A673 (cell line): ENCODE results near the gene INTS1. TPM values are rescaled to one million over a fixed set of nuclear protein-coding genes. Genes with fewer than 3 reads are reported as not detected.

Experiments
- BruUV-seq: library from RNA; stranded (reverse); fragments of 400-500 nt; replicated peaks from 2 replicates; lab custom pipeline; 2021; lab: Mats Ljungman, UMichigan
- CTCF ChIA-PET: fragments of 300-600 bp; sonication (Branson Sonifier 250); formaldehyde crosslinking; loops from one replicate; lab custom pipeline; 2022; ENCODE audit warnings: antibody characterized with exemption; lab: Charles Lee
- POLR2A ChIA-PET: fragments of 300-600 bp; sonication (Branson Sonifier 250); formaldehyde crosslinking; loops from one replicate; lab custom pipeline; 2022; ENCODE audit warnings: antibody characterized with exemption; ENCODE audit not compliant: low non-redundant PET; lab: Charles Lee
- DNase-seq: peaks from one replicate; pipeline ENCODE4 v3.0.0-alpha.2; 2015; ENCODE audit warnings: low spot score
- H3K27ac ChIP-seq: fragments of 200-600 bp; sonication (generic); 2 replicates; pipeline ENCODE4 v1.5.1; 2016; ENCODE audit warnings: mixed run types, low read depth, mild to moderate bottlenecking, mixed read lengths, antibody characterized with exemption, low read length; ENCODE audit not compliant: poor library complexity, severe bottlenecking
- H3K27me3 ChIP-seq: fragments of 200-600 bp; sonication (generic); replicated peaks from 2 replicates; pipeline ENCODE4 v1.6.1; 2017; ENCODE audit warnings: mixed run types, low read depth, mild to moderate bottlenecking, mixed read lengths, antibody characterized with exemption, low read length; ENCODE audit not compliant: insufficient read depth, poor library complexity
- H3K36me3 ChIP-seq: fragments of 200-600 bp; sonication (generic); 2 replicates; pipeline ENCODE4 v1.6.1; 2016; ENCODE audit warnings: mixed run types, mild to moderate bottlenecking, mixed read lengths, antibody characterized with exemption, low read length; ENCODE audit not compliant: insufficient read depth, poor library complexity, severe bottlenecking
- H3K4me1 ChIP-seq: fragments of 200-600 bp; sonication (generic); 2 replicates; pipeline ENCODE4 v1.6.1; 2017; ENCODE audit warnings: mixed run types, mild to moderate bottlenecking, mixed read lengths, antibody characterized with exemption, low read length; ENCODE audit not compliant: insufficient read depth, poor library complexity, severe bottlenecking
- H3K4me3 ChIP-seq: fragments of 200-600 bp; sonication (generic); 2 replicates; pipeline ENCODE4 v1.5.1; 2016; ENCODE audit warnings: low read depth, mixed run types, mild to moderate bottlenecking, mixed read lengths, low read length; ENCODE audit not compliant: poor library complexity, severe bottlenecking
- H3K9me3 ChIP-seq: fragments of 200-600 bp; sonication (generic); 2 replicates; pipeline ENCODE4 v1.6.1; 2016; ENCODE audit warnings: mixed run types, low read depth, mild to moderate bottlenecking, mixed read lengths, antibody characterized with exemption, low read length; ENCODE audit not compliant: poor library complexity, severe bottlenecking
- CTCF ChIP-seq: fragments of 300-800, 200-600 bp; sonication (generic); conservative IDR thresholded peaks from 2 replicates; pipeline ENCODE4 v1.5.1; 2017; ENCODE audit warnings: low read depth, mild to moderate bottlenecking, antibody characterized with exemption, low read length, moderate library complexity, mixed read lengths
- EZH2 ChIP-seq: fragments of 200-600 bp; sonication (generic); IDR thresholded peaks from 2 replicates; pipeline ENCODE4 v1.6.1; 2017; ENCODE audit warnings: borderline replicate concordance, low read depth, mild to moderate bottlenecking, mixed read lengths, antibody characterized with exemption, low read length; ENCODE audit not compliant: poor library complexity, severe bottlenecking
- intact Hi-C: fragments of 100-400 bp; cut with micrococcal nuclease; formaldehyde crosslinking; loops from one replicate; pipeline ENCODE4 v1.10.0; 2022; ENCODE audit not compliant: unreplicated experiment
- total RNA-seq: library from RNA; stranded (reverse); gene quantifications from 2 replicates; pipeline ENCODE4 v1.2.3, GENCODE V29; 2021

INTS1 gene
- total RNA-seq, 1 experiment from 2014 or later = 129 TPM

DNA sequence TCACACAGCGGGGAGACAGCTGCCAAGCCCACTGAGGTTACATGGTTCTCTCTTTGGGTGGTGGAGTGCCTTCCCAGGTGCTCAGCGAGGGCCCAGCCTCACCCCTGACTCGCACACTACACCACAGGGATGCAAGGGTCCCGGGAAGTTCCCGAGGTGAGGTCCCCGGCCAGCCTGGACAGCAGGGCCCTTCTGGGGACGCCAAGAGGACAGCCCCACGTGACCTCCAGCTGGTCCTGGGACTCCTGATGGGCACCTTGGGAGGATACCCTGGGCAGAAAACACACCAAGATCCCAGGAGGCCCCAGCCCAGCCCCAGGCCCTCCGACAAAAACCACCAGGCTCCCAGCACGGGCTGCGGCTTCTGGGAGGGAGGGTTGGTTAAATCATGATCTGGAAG is 53.2 kb downstream of the INTS1 start:
- no peak for DNase-seq
- Histone ChIP-seq H3K4me1 (peaks cover 12% of the 10 kb centered on the region), H3K4me3 (no peak overlapping the region), H3K27ac (no peak overlapping the region), H3K27me3 (no peaks in the 10 kb centered on the region), H3K36me3 (no peaks in the 10 kb centered on the region), H3K9me3 (no peaks in the 10 kb centered on the region)
- BruUV-seq = no TSS peak
- TF ChIP-seq CTCF (no peak), EZH2 (no peak)
- intact Hi-C loops = no loop called here
- CTCF ChIA-PET = no interaction called here
- POLR2A ChIA-PET = no interaction called here

GRCh38 chr7:1450431-1450830 is 53.8 kb downstream of the INTS1 start:
- POLR2A ChIA-PET = no interaction called here
- no TSS peak for BruUV-seq
- TF ChIP-seq EZH2 (no peak), CTCF (no peak)
- Histone ChIP-seq H3K4me3 (no peak overlapping the region), H3K36me3 (no peaks in the 10 kb centered on the region), H3K4me1 (peaks cover 12% of the 10 kb centered on the region), H3K9me3 (no peaks in the 10 kb centered on the region), H3K27me3 (no peaks in the 10 kb centered on the region), H3K27ac (no peak overlapping the region)
- CTCF ChIA-PET = no interaction called here
- DNase-seq = no peak
- intact Hi-C loops = no loop called here

GRCh38 chr7:1449951-1450350 is 54.2 kb downstream of the INTS1 start:
- TF ChIP-seq EZH2 (no peak), CTCF (no peak)
- Histone ChIP-seq H3K4me1 (peaks cover 8% of the 10 kb centered on the region), H3K27ac (no peak overlapping the region), H3K4me3 (no peak overlapping the region), H3K36me3 (no peaks in the 10 kb centered on the region), H3K9me3 (no peaks in the 10 kb centered on the region), H3K27me3 (no peaks in the 10 kb centered on the region)
- ChIA-PET CTCF (no interaction called here), POLR2A (no interaction called here)
- no TSS peak for BruUV-seq
- intact Hi-C loops = no loop called here
- no peak for DNase-seq
